H9 (cell line): ENCODE results near the gene NEUROD1. TPM values are rescaled to one million over a fixed set of nuclear protein-coding genes. Genes with fewer than 3 reads are reported as not detected.

ENCODE experiments used
- DNase-seq: peaks from one replicate; pipeline ENCODE4 v3.0.0-alpha.2; 2017
- H2AFZ ChIP-seq: one replicate; pipeline ENCODE4 v1.6.1; 2013; ENCODE audit warnings: mild to moderate bottlenecking, low read length, control low read depth, moderate library complexity
- H2AK5ac ChIP-seq: 2 replicates; pipeline ENCODE4 v1.6.1; 2013; ENCODE audit warnings: low read length, control low read depth, mixed read lengths; ENCODE audit not compliant: insufficient read length
- H2BK120ac ChIP-seq: one replicate; pipeline ENCODE4 v1.6.1; 2013; ENCODE audit warnings: low read depth, mild to moderate bottlenecking, low read length, control low read depth, inconsistent platforms; ENCODE audit not compliant: poor library complexity, severe bottlenecking
- H2BK12ac ChIP-seq: 2 replicates; pipeline ENCODE4 v1.6.1; 2013; ENCODE audit warnings: low read length, control low read depth, mixed read lengths, low read depth; ENCODE audit not compliant: insufficient read length
- H2BK15ac ChIP-seq: 2 replicates; pipeline ENCODE4 v1.6.1; 2013; ENCODE audit warnings: low read depth, low read length, control low read depth
- H2BK20ac ChIP-seq: one replicate; pipeline ENCODE4 v1.6.1; 2013; ENCODE audit warnings: low read depth, mild to moderate bottlenecking, low read length, control low read depth, inconsistent platforms; ENCODE audit not compliant: poor library complexity, severe bottlenecking
- H2BK5ac ChIP-seq: 2 replicates; pipeline ENCODE4 v1.6.1; 2013; ENCODE audit warnings: low read length, control low read depth, mixed read lengths; ENCODE audit not compliant: insufficient read length
- H3K14ac ChIP-seq: 2 replicates; pipeline ENCODE4 v1.6.1; 2013; ENCODE audit warnings: low read length, control low read depth; ENCODE audit not compliant: insufficient read depth
- H3K18ac ChIP-seq: 2 replicates; pipeline ENCODE4 v1.6.1; 2013; ENCODE audit warnings: low read depth, mild to moderate bottlenecking, mixed read lengths, low read length, control low read depth; ENCODE audit not compliant: insufficient read length
- H3K23ac ChIP-seq: 2 replicates; pipeline ENCODE4 v1.6.1; 2013; ENCODE audit warnings: low read length, control low read depth, mixed read lengths, low read depth; ENCODE audit not compliant: insufficient read length
- H3K23me2 ChIP-seq: 2 replicates; pipeline ENCODE4 v1.6.1; 2013; ENCODE audit warnings: low read depth, mild to moderate bottlenecking, mixed read lengths, low read length, control low read depth; ENCODE audit not compliant: insufficient read length, poor library complexity, severe bottlenecking
- H3K27ac ChIP-seq: 2 replicates; pipeline ENCODE4 v1.5.1; 2013; ENCODE audit warnings: low read length, control low read depth, mixed read lengths, low read depth; ENCODE audit not compliant: insufficient read length
- H3K27me3 ChIP-seq: 2 replicates; pipeline ENCODE4 v1.6.1; 2013; ENCODE audit warnings: low read length, control low read depth, inconsistent platforms; ENCODE audit not compliant: insufficient read depth
- H3K4ac ChIP-seq: 2 replicates; pipeline ENCODE4 v1.6.1; 2013; ENCODE audit warnings: low read depth, mild to moderate bottlenecking, control low read depth, inconsistent platforms, low read length, moderate library complexity
- H3K4me1 ChIP-seq: 2 replicates; pipeline ENCODE4 v1.6.1; 2013; ENCODE audit warnings: low read length, control low read depth, inconsistent platforms; ENCODE audit not compliant: insufficient read depth
- H3K4me2 ChIP-seq: 2 replicates; pipeline ENCODE4 v1.6.1; 2013; ENCODE audit warnings: low read length, control low read depth, mixed read lengths; ENCODE audit not compliant: insufficient read length, insufficient read depth
- H3K56ac ChIP-seq: 2 replicates; pipeline ENCODE4 v1.6.1; 2013; ENCODE audit warnings: low read depth, mild to moderate bottlenecking, mixed read lengths, low read length, control low read depth; ENCODE audit not compliant: insufficient read length
- H3K79me1 ChIP-seq: 2 replicates; pipeline ENCODE4 v1.6.1; 2013; ENCODE audit warnings: low read depth, mild to moderate bottlenecking, moderate library complexity, low read length, control low read depth, inconsistent platforms; ENCODE audit not compliant: insufficient read depth, poor library complexity, severe bottlenecking
- H3K79me2 ChIP-seq: 2 replicates; pipeline ENCODE4 v1.6.1; 2013; ENCODE audit warnings: low read length, control low read depth, inconsistent platforms; ENCODE audit not compliant: insufficient read depth
- H3K9ac ChIP-seq: 2 replicates; pipeline ENCODE4 v1.6.1; 2013; ENCODE audit warnings: low read length, control low read depth, mixed read lengths; ENCODE audit not compliant: insufficient read length; ENCODE audit errors: extremely low read depth
- H3K9me3 ChIP-seq: one replicate; pipeline ENCODE4 v1.6.1; 2013; ENCODE audit warnings: low read depth, low read length, inconsistent platforms; ENCODE audit not compliant: control insufficient read depth
- H3T11ph ChIP-seq: one replicate; pipeline ENCODE4 v1.6.1; 2013; ENCODE audit warnings: mild to moderate bottlenecking, low read length, control low read depth, inconsistent platforms
- H4K20me1 ChIP-seq: one replicate; pipeline ENCODE4 v1.6.1; 2013; ENCODE audit not compliant: control insufficient read depth, insufficient read length, insufficient read depth
- H4K5ac ChIP-seq: 2 replicates; pipeline ENCODE4 v1.6.1; 2013; ENCODE audit warnings: low read depth, mild to moderate bottlenecking, mixed read lengths, low read length, control low read depth; ENCODE audit not compliant: insufficient read length
- H4K8ac ChIP-seq: replicated peaks from 2 replicates; pipeline ENCODE4 v1.6.1; 2013; ENCODE audit warnings: low read length, control low read depth, mixed read lengths, low read depth; ENCODE audit not compliant: insufficient read length
- H4K91ac ChIP-seq: 2 replicates; pipeline ENCODE4 v1.6.1; 2013; ENCODE audit warnings: low read depth, mild to moderate bottlenecking, moderate library complexity, mixed read lengths, low read length, control low read depth; ENCODE audit not compliant: insufficient read length
- H3K27ac Mint-ChIP-seq, 3 experiments: 2 replicates in 2 of 3; 3 replicates in 1 of 3; pipeline ENCODE4 v1.8.0; 2020 to 2021; ENCODE audit warnings: mixed read lengths in 3 of 3, mild to moderate bottlenecking in 1 of 3, moderate library complexity in 1 of 3
- H3K27me3 Mint-ChIP-seq: 2 replicates; pipeline ENCODE4 v1.8.0; 2021; ENCODE audit warnings: low read depth, mild to moderate bottlenecking, moderate library complexity, mixed read lengths
- H3K36me3 Mint-ChIP-seq, 3 experiments: 2 replicates in 2 of 3; 3 replicates in 1 of 3; pipeline ENCODE4 v1.8.0; 2020 to 2021; ENCODE audit warnings: low read depth in 3 of 3, mixed read lengths in 3 of 3; ENCODE audit not compliant: insufficient read depth in 1 of 3
- H3K4me1 Mint-ChIP-seq, 2 experiments: 2 replicates each; pipeline ENCODE4 v1.8.0; 2020; ENCODE audit warnings: mixed read lengths in 2 of 2
- H3K4me3 Mint-ChIP-seq, 2 experiments: 2 replicates in 1 of 2; 3 replicates in 1 of 2; pipeline ENCODE4 v1.8.0; 2020 to 2021; ENCODE audit warnings: mild to moderate bottlenecking in 2 of 2, mixed read lengths in 2 of 2, moderate library complexity in 1 of 2
- H3K9me3 Mint-ChIP-seq, 2 experiments: 2 replicates in 1 of 2; 3 replicates in 1 of 2; pipeline ENCODE4 v1.8.0; 2020; ENCODE audit warnings: mild to moderate bottlenecking in 2 of 2, mixed read lengths in 2 of 2, moderate library complexity in 1 of 2
- WGBS: extraction: QIAGEN DNeasy Blood & Tissue Kit; methylation state at CpG from one replicate; pipeline ENCODE4 v1.1.7; 2013; ENCODE audit warnings: missing lambda C conversion rate, low lambda C conversion rate, mixed read lengths; ENCODE audit not compliant: insufficient read length; ENCODE audit errors: extremely low coverage; 5-methylcytosine and 5-hydroxymethylcytosine counted together
- total RNA-seq: library from RNA; stranded (reverse); gene quantifications from 2 replicates; pipeline ENCODE4 v1.2.1, GENCODE V29; 2021
- TF ChIP-seq, protein P1 (sequence below): fragments of 200-600 bp; sonication (generic); conservative IDR thresholded peaks from 3 replicates; pipeline ENCODE4 v1.8.0; 2021; ENCODE audit warnings: antibody characterized with exemption, mild to moderate bottlenecking

NEUROD1 gene
- total RNA-seq, 1 experiment from 2014 or later: not detected

DNA sequence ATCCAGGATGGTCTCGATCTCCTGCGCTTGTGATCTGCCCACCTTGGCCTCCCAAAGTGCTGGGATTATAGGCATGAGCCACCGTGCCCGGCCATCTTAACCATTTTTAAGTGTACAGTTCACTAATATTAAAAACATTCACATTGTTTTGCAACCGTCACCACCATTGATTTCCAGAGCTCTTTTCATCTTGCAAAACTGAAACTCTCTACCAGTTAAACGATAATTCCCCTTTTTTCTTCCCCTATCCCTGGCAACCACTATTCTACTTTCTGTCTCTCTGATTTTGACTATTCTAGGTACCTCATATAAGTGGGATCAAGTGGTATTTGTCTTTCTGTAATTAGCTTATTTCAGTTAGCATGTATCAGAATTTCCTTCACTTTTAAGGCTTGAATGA lies 16.8 kb upstream of the NEUROD1 start:
- Histone ChIP-seq H3K79me2 (no peaks in the 10 kb centered on the region), H2BK5ac (no peak overlapping the region), H4K91ac (no peak overlapping the region), H3K18ac (no peak overlapping the region), H2BK12ac (no peak overlapping the region), H3K27ac (no peak overlapping the region), H3K14ac (no peak overlapping the region), H2BK20ac (no peak overlapping the region), H3K27me3 (no peaks in the 10 kb centered on the region), H3K23ac (no peak overlapping the region), H4K8ac (no peak overlapping the region), H3K4me2 (no peak overlapping the region), H3K4ac (no peak overlapping the region), H3K4me1 (no peaks in the 10 kb centered on the region), H2AFZ (no peak overlapping the region), H2BK120ac (no peak overlapping the region), H3T11ph (no peak overlapping the region), H3K9ac (no peak overlapping the region), H3K79me1 (no peaks in the 10 kb centered on the region), H4K5ac (no peak overlapping the region), H3K23me2 (no peaks in the 10 kb centered on the region), H2AK5ac (no peak overlapping the region), H3K9me3 (no peaks in the 10 kb centered on the region), H4K20me1 (no peaks in the 10 kb centered on the region), H2BK15ac (no peak overlapping the region), H3K56ac (no peak overlapping the region)
- Mint-ChIP-seq H3K27ac (no peak overlapping the region), H3K9me3 (peaks cover 2% of the 10 kb centered on the region in 2 experiments; a peak in 4 of 5 replicates), H3K27me3 (peaks cover 56% of the 10 kb centered on the region), H3K4me3 (no peak overlapping the region), H3K4me1 (no peaks in the 10 kb centered on the region), H3K36me3 (no peaks in the 10 kb centered on the region)
- no peak for DNase-seq
- no CpG with 5 or more reads among the region's 6 CpGs for WGBS
- TF ChIP-seq, protein P1, sequence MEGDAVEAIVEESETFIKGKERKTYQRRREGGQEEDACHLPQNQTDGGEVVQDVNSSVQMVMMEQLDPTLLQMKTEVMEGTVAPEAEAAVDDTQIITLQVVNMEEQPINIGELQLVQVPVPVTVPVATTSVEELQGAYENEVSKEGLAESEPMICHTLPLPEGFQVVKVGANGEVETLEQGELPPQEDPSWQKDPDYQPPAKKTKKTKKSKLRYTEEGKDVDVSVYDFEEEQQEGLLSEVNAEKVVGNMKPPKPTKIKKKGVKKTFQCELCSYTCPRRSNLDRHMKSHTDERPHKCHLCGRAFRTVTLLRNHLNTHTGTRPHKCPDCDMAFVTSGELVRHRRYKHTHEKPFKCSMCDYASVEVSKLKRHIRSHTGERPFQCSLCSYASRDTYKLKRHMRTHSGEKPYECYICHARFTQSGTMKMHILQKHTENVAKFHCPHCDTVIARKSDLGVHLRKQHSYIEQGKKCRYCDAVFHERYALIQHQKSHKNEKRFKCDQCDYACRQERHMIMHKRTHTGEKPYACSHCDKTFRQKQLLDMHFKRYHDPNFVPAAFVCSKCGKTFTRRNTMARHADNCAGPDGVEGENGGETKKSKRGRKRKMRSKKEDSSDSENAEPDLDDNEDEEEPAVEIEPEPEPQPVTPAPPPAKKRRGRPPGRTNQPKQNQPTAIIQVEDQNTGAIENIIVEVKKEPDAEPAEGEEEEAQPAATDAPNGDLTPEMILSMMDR: no peak
